Aorta (tissue), 5 donors: ENCODE measurements around the gene JPT2. TPM values are rescaled to one million over a fixed set of nuclear protein-coding genes. Genes with fewer than 3 reads are reported as not detected.

Experiments used
- ATAC-seq: fragments of 200-7000 bp; cut with Tn5 transposase; one replicate; pipeline ENCODE4 v1.9.1; 2022; ENCODE audit warnings: moderate library complexity; ENCODE audit not compliant: low FRiP score
- DNase-seq, 2 donors: peaks; one replicate each; pipeline ENCODE4 v3.0.0-alpha.2; 2020
- H3K27ac ChIP-seq, 2 donors: one replicate each; pipeline ENCODE4 v1.5.1; 2013; ENCODE audit warnings: low read length in 2 of 2, mild to moderate bottlenecking in 2 of 2, moderate library complexity in 2 of 2, control low read depth in 1 of 2, inconsistent platforms in 1 of 2, low read depth in 1 of 2
- H3K27me3 ChIP-seq, 2 donors: one replicate each; pipeline ENCODE4 v1.6.1; 2013; ENCODE audit warnings: control low read depth in 1 of 2, low read length in 1 of 2, mild to moderate bottlenecking in 1 of 2, moderate library complexity in 1 of 2; ENCODE audit not compliant: insufficient read depth in 2 of 2, control insufficient read depth in 1 of 2
- H3K36me3 ChIP-seq, 2 donors: one replicate each; pipeline ENCODE4 v1.6.1; 2013; ENCODE audit warnings: control low read depth in 1 of 2, low read length in 1 of 2, mild to moderate bottlenecking in 1 of 2; ENCODE audit not compliant: insufficient read depth in 2 of 2, control insufficient read depth in 1 of 2
- H3K4me1 ChIP-seq, 2 donors: one replicate each; pipeline ENCODE4 v1.6.1; 2013; ENCODE audit warnings: low read length in 2 of 2, control low read depth in 1 of 2, mild to moderate bottlenecking in 1 of 2, moderate library complexity in 1 of 2; ENCODE audit not compliant: insufficient read depth in 2 of 2, control insufficient read depth in 1 of 2
- H3K4me3 ChIP-seq, 2 donors: one replicate each; pipeline ENCODE4 v1.5.1; 2013; ENCODE audit warnings: low read length in 2 of 2, control low read depth in 1 of 2, mild to moderate bottlenecking in 1 of 2
- H3K9me3 ChIP-seq: one replicate; pipeline ENCODE4 v1.6.1; 2013; ENCODE audit warnings: mild to moderate bottlenecking, low read length; ENCODE audit not compliant: control insufficient read depth
- WGBS, 2 donors: extraction: QIAGEN DNeasy Blood & Tissue Kit; methylation state at CpG; one replicate each; pipeline ENCODE4 v1.1.7; 2013; 5-methylcytosine and 5-hydroxymethylcytosine counted together
- intact Hi-C, 2 donors: fragments of 100-400 bp; cut with DNase I; formaldehyde crosslinking; loops; one replicate each; pipeline versions ENCODE4 v1.14.2 to v1.15.0; 2022
- polyA plus RNA-seq, 2 donors: library from polyadenylated mRNA; stranded (reverse); fragments of 200-250 nt; gene quantifications; one replicate each; pipeline ENCODE4 v1.2.3, GENCODE V29; 2013
- total RNA-seq, 2 donors: library from RNA; stranded (reverse); fragmentation: NEBNext Ultra II Directional; extraction: Animal tissue kit (Norgen Biotek cat#: 25700); gene quantifications; one replicate each; pipeline ENCODE4 v1.2.1, GENCODE V29; 2021
- donor health status: healthy with polysubstance abuse.
- donor health status: Bipolar disorder and iron deficiency.
- donor health status: DM: no; HTN: no; CAD: no.
- donor health status: DM: no; HTN: no; CAD: no.
- donor health status: DM: yes; HTN: yes; CAD: no.

Gene JPT2
- total and polyA plus RNA-seq, 4 donors, result 14.2 to 30.8 (median 22.0) TPM

DNA sequence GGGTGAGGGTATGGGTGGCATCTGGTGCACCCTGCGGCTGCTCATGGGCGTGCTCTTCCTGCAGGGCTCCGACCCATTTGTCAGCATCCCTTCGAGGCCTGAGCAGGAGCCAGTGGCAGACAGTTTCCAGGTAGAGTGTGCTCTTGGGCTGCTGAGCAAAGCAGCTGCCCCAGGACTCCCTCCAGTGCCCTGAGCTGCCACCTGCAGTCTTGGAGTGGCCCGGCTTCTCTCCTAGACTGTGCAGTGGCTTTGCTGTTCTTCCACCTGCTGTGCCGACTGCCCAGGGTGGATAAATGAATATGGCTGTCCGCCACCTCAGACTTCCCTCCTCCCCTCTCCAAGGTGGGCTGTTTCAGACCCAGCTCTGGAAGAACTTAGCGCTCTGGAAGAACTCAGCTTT lies 10.8 kb upstream of the JPT2 start:
- Histone ChIP-seq H3K4me3 (no peak overlapping the region), H3K36me3 (peaks cover 4 to 13% of the 10 kb centered on the region in 2 donors), H3K27me3 (no peaks in the 10 kb centered on the region), H3K27ac (no peak overlapping the region), H3K9me3 (no peaks in the 10 kb centered on the region), H3K4me1 (no peaks in the 10 kb centered on the region)
- intact Hi-C loops, result no loop called here
- DNase-seq (no peak), ATAC-seq (no peak)
- 86 to 91% methylated on average over 8 of the region's 8 CpGs for WGBS, 2 donors

DNA sequence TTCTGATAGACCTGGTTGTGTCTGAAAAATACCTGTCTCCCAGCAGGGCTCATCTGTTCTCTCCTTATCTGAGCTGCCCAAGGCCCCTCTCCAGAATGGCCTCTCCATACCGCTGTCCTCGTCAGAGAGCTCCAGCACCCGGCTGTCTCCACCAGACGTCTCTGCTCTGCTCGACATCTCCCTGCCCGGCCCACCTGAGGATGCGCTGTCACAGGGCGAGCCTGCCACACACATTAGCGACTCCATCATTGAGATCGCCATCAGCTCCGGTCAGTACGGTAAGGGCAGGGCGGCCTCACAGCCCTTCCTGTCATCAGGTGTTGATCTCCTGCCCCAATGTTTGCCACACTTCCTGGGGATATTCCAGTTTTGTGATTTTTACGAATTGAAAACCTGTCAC lies 10.2 kb upstream of the JPT2 start:
- Histone ChIP-seq H3K4me3 (no peak overlapping the region), H3K9me3 (no peaks in the 10 kb centered on the region), H3K27ac (no peak overlapping the region), H3K36me3 (peaks cover 3 to 13% of the 10 kb centered on the region in 2 donors), H3K4me1 (no peaks in the 10 kb centered on the region), H3K27me3 (no peaks in the 10 kb centered on the region)
- WGBS, 2 donors, result 93% methylated on average over 14 of the region's 14 CpGs
- ATAC-seq, result no peak
- intact Hi-C loops, result no loop called here
- no peak for DNase-seq

DNA sequence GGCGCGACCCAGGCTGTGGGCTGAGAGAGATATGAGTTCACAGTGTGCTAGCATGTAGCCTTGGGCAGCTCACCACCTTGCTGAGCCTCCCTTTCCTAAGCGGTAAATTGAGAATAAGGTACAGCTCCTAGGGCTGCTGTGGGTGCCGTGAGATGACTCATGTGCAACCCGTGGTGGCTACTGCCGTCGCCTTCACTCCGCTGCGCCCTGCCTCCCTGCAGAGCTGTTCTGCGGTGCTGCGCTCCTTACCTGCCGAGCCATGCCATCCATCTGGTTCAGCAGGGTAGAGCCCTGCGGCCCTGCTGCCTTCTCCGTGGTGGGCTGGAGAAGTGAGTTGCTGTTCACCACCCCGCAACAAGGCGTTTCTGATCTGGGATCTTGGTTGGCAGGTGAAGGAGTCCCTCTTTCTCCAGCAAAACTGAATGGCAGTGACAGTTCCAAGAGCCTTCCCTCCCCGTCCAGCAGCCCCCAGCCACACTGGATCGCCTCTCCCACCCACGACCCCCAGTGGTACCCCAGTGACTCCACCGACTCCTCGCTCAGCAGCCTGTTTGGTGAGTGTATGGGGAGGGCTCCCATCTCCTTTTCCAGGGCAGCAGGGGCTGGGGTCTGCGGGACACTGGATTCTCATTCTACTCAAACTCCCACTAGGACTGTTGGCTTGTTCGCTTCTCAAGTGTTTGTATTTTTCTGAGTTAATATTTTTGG lies 9.3 kb upstream of the JPT2 start:
- intact Hi-C loops, result no loop called here
- Histone ChIP-seq H3K27me3 (no peaks in the 10 kb centered on the region), H3K9me3 (no peaks in the 10 kb centered on the region), H3K27ac (no peak overlapping the region), H3K36me3 (peaks cover 3 to 13% of the 10 kb centered on the region in 2 donors), H3K4me1 (no peaks in the 10 kb centered on the region), H3K4me3 (no peak overlapping the region)
- DNase-seq (no peak), ATAC-seq (no peak)
- 95% methylated on average over 23 of the region's 23 CpGs for WGBS, 2 donors

DNA sequence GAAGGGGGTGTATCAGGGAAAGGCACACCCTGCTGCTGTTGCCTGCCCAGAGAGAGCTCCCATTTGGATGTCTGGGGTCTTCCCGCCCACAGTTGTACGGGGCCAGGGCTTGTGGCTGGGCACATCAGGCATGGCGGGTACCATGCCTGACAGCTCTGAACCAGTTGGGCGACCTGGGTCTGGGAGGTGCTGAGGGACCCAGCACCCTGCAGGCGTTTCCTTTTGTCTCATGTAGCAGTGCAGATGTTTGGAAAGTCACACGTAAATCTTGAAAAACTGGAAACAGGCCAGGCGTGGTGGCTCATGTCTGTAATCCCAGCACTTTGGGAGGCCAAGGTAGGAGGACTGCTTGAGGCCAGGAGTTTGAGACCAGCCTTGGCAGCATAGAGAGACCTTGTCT lies 8.4 kb upstream of the JPT2 start:
- Histone ChIP-seq H3K36me3 (peaks cover 3 to 18% of the 10 kb centered on the region in 2 donors), H3K27me3 (no peaks in the 10 kb centered on the region), H3K4me3 (no peak overlapping the region), H3K4me1 (no peaks in the 10 kb centered on the region), H3K9me3 (no peaks in the 10 kb centered on the region), H3K27ac (no peak overlapping the region)
- ATAC-seq (no peak), DNase-seq (no peak)
- intact Hi-C loops, result loop anchor here in 1 of 2 donors (10.0 kb wide), 1 partner anchor 55 kb away; the partner anchor contains the start of genes CRAMP1 and IFT140
- 86 to 88% methylated on average over 7 of the region's 7 CpGs for WGBS, 2 donors

DNA sequence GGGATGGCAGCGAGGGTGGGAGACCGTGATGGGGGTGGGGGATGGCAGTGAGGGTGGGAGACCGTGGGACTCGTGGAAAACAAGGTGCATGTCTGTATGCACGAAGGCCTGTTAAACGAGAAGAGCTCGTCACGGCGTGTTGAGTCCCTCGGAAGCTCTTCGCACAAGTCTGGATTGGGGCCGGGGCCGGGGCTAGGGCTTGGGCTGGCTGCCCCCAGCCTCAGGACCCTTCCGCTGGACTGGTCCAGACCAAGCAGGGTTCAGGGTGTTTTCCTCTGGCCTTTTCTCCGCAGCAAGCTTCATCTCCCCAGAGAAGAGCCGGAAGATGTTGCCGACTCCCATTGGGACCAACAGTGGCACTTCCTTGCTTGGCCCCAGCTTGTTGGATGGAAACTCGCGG lies 7.7 kb upstream of the JPT2 start:
- WGBS, 2 donors, result 93 to 95% methylated on average over 19 of the region's 19 CpGs
- H3K27ac ChIP-seq, result no peak overlapping the region
- no peak for DNase-seq
- intact Hi-C loops, result loop anchor here in 1 of 2 donors (10.0 kb wide), 1 partner anchor 56 kb away; the partner anchor contains the start of genes CRAMP1 and IFT140
- no peak overlapping the region for H3K4me3 ChIP-seq
- peaks cover 3 to 18% of the 10 kb centered on the region in 2 donors for H3K36me3 ChIP-seq
- no peaks in the 10 kb centered on the region for H3K27me3 ChIP-seq
- no peaks in the 10 kb centered on the region for H3K4me1 ChIP-seq
- no peak for ATAC-seq
- H3K9me3 ChIP-seq, result no peaks in the 10 kb centered on the region

DNA sequence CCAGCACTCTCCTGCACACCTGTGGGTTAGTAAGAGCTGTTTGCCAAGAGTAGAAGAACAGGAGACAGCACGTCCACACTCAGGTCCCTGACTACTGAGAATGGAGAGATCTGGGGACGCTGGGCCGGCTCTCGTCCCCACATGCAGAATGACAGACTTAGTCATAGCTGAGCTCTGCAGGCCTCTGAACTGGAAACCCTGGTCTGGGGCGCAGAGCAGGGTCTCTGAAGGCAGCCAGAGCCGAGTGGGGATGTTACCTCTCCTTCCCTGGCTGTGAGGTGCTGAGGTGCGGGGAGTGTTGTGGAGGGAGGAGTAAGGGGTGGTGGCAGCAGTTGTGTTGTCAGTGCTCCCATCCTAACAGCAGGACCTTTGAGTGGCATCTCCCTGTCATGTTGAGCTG lies 7.2 kb upstream of the JPT2 start:
- Histone ChIP-seq H3K27me3 (no peaks in the 10 kb centered on the region), H3K36me3 (peaks cover 3 to 18% of the 10 kb centered on the region in 2 donors), H3K27ac (no peak overlapping the region), H3K9me3 (no peaks in the 10 kb centered on the region), H3K4me1 (no peaks in the 10 kb centered on the region), H3K4me3 (no peak overlapping the region)
- ATAC-seq (no peak), DNase-seq (no peak)
- 87 to 92% methylated on average over 7 of the region's 7 CpGs for WGBS, 2 donors
- intact Hi-C loops, result loop anchor here in 1 of 2 donors (10.0 kb wide), 1 partner anchor 56 kb away; the partner anchor contains the start of genes CRAMP1 and IFT140

DNA sequence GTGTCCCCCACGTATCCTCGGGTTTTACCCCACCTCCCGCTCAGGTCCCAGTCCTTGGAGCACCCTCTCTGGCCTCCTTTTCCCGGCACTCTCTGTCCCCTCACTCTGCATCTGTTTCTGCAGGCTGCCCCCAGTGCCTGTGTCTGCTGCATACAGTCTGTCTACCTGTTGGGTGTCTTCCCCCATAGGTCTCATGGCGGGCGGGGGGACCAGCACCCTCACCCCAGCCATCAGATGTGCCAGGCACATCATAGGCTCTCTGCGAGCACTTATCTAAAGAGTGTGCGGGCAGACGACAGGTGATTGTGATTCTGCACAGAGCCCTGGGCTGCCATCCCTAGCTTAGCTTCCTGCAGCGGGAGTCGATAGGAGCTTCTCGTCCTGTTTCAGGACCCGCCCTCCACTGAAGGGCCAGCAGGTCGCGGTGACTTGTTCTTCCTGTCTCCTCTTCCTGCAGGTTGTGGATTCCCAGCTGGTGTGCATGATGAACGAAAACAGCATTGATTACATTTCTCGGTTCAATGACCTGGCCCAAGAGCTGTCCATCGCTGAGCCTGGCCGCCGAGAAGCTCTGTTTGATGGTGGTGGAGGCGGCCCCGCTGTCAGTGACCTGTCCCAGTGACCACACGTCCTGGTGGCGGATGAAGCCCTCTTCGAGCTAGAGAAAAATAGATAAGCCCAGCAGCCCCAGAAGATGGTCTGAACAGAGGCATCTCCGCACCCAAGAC lies 4.5 kb upstream of the JPT2 start:
- ATAC-seq, result no peak
- intact Hi-C loops, result loop anchor here in 1 of 2 donors (10.0 kb wide), 1 partner anchor 59 kb away; the partner anchor contains the start of genes CRAMP1 and IFT140

DNA sequence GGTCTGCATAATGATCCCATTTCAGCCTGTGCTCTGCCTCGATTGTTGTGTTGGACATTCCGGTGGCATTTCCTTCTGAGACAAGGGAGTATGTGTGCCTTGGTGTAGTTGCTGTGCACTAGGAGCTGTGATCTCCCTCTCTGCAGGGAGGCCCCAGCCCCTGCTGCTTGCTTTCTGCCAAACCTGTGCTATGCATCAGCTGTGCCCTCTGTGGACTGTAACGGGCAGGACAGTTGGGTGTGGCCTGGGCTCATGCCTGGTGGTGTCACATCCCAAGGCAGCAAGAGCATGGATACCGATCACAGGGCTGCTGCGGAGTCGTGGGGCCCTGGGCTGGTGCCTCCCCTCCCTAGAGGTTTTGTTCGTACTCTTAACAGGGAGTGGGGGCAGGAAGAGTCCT lies 3.8 kb upstream of the JPT2 start:
- Histone ChIP-seq H3K9me3 (no peaks in the 10 kb centered on the region), H3K4me1 (no peaks in the 10 kb centered on the region), H3K27ac (no peak overlapping the region), H3K4me3 (no peak overlapping the region), H3K27me3 (no peaks in the 10 kb centered on the region), H3K36me3 (peaks cover 0 to 9% of the 10 kb centered on the region in 2 donors)
- 82% methylated on average over 7 of the region's 7 CpGs for WGBS, 2 donors
- ATAC-seq (no peak), DNase-seq (no peak)
- intact Hi-C loops, result loop anchor here in 1 of 2 donors (10.0 kb wide), 1 partner anchor 60 kb away; the partner anchor contains the start of genes CRAMP1 and IFT140

More for the DNA sequence above, 4.5 kb upstream of the JPT2 start:
- Histone ChIP-seq H3K4me3 (no peak overlapping the region), H3K27ac (no peak overlapping the region), H3K27me3 (no peaks in the 10 kb centered on the region), H3K36me3 (peaks cover 0 to 13% of the 10 kb centered on the region in 2 donors), H3K4me1 (no peaks in the 10 kb centered on the region), H3K9me3 (no peaks in the 10 kb centered on the region)
- 91 to 92% methylated on average over 26 of the region's 26 CpGs for WGBS, 2 donors
- no peak for DNase-seq
